K562 (cell line): ENCODE data around the gene HS3ST2.

Experiments
- CEBPB ChIP-seq: fragments of 450-650 bp; IDR thresholded peaks from 2 replicates; pipeline ENCODE4 v1.6.1; 2016; ENCODE audit warnings: missing genetic modification characterization, missing compliant biosample characterization
- HIVEP1 ChIP-seq: fragments of 250-450 bp; sonication (Bioruptor Pico); IDR thresholded peaks from 2 replicates; pipeline ENCODE4 v1.4.0; 2020; ENCODE audit warnings: mild to moderate bottlenecking
- TF ChIP-seq, protein P1 (sequence below): fragments of 250-450 bp; sonication (Bioruptor Pico); IDR thresholded peaks from 2 replicates; pipeline ENCODE4 v1.5.0; 2022; ENCODE audit warnings: mild to moderate bottlenecking

DNA sequence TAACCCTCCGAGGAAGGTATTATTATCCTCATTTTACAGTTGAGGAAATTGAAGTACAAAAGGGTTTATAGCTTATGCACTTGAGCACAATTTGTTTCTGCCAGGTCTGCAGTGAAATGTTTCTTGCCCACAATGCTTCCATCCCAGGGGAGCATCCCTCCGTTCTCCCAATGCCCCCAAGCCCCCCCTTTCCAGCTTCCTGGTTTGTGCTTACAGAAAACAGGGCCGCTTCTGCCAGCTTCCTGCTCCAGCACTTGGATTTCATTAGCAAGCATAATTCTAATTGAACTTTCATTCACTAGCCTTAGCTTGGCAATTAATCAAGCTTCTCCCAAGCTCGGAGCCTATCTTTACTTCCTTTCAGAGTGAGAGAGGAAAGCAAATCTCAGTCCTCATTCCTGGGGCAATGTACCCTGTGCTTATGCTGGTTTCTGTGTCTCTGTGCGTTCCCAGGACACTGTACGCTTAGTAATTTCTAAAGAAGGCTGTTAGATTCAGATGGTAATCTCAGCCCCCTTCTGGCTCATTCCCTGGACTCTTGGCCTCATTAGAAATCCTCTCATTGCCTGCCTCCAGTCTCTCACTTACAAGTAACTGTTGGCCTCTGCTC lies 141.6 kb downstream of the HS3ST2 start:
- TF ChIP-seq, protein P1, sequence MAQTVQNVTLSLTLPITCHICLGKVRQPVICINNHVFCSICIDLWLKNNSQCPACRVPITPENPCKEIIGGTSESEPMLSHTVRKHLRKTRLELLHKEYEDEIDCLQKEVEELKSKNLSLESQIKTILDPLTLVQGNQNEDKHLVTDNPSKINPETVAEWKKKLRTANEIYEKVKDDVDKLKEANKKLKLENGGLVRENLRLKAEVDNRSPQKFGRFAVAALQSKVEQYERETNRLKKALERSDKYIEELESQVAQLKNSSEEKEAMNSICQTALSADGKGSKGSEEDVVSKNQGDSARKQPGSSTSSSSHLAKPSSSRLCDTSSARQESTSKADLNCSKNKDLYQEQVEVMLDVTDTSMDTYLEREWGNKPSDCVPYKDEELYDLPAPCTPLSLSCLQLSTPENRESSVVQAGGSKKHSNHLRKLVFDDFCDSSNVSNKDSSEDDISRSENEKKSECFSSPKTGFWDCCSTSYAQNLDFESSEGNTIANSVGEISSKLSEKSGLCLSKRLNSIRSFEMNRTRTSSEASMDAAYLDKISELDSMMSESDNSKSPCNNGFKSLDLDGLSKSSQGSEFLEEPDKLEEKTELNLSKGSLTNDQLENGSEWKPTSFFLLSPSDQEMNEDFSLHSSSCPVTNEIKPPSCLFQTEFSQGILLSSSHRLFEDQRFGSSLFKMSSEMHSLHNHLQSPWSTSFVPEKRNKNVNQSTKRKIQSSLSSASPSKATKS (CRISPR knock-in tag) = no peak
- TF ChIP-seq CEBPB (tag) = no peak
- no peak for TF ChIP-seq HIVEP1 (CRISPR knock-in tag)
